ENCODE results near the gene MMP7. TPM values are rescaled to one million over a fixed set of nuclear protein-coding genes. Genes with fewer than 3 reads are reported as not detected.

MMP7 gene
- total and polyA plus RNA-seq, 2 experiments from 2014 or later, result not detected

GRCh38 chr11:102497061-102497460 lies 33.5 kb downstream of the MMP7 start:
- Histone ChIP-seq H3K27ac (ENCODE audit: low read depth) (no peak overlapping the region), H3K4me2 (no peak overlapping the region), H3K4me1 (ENCODE audit: insufficient read depth) (no peaks in the 10 kb centered on the region), H3K9me2 (ENCODE audit: insufficient read depth) (no peaks in the 10 kb centered on the region), H4K20me1 (replicated peaks; ENCODE audit: insufficient read depth) (no peaks in the 10 kb centered on the region), H2AFZ (no peak overlapping the region), H3F3A (replicated peaks; ENCODE audit: low read depth) (no peaks in the 10 kb centered on the region), H3K27me3 (ENCODE audit: insufficient read depth) (no peaks in the 10 kb centered on the region), H3K4me3 (no peak overlapping the region), H3K79me2 (replicated peaks; ENCODE audit: insufficient read depth) (no peaks in the 10 kb centered on the region), H3K36me3 (ENCODE audit: insufficient read depth) (no peaks in the 10 kb centered on the region)
- no peak for ATAC-seq
- H3K27me3 Mint-ChIP-seq (ENCODE audit: insufficient read depth, low read depth, poor library complexity), result peaks cover 7% of the 10 kb centered on the region
- no peaks in the 10 kb centered on the region for H3K9me3 Mint-ChIP-seq
- no peak overlapping the region for H3K4me3 Mint-ChIP-seq
- no peak overlapping the region for H3K27ac Mint-ChIP-seq
- DNase-seq (ENCODE audit: low spot score), result no peak
- H3K36me3 Mint-ChIP-seq (ENCODE audit: low read depth), result no peaks in the 10 kb centered on the region
- peaks cover 5% of the 10 kb centered on the region for H3K4me1 Mint-ChIP-seq
- TF ChIP-seq, protein P1, sequence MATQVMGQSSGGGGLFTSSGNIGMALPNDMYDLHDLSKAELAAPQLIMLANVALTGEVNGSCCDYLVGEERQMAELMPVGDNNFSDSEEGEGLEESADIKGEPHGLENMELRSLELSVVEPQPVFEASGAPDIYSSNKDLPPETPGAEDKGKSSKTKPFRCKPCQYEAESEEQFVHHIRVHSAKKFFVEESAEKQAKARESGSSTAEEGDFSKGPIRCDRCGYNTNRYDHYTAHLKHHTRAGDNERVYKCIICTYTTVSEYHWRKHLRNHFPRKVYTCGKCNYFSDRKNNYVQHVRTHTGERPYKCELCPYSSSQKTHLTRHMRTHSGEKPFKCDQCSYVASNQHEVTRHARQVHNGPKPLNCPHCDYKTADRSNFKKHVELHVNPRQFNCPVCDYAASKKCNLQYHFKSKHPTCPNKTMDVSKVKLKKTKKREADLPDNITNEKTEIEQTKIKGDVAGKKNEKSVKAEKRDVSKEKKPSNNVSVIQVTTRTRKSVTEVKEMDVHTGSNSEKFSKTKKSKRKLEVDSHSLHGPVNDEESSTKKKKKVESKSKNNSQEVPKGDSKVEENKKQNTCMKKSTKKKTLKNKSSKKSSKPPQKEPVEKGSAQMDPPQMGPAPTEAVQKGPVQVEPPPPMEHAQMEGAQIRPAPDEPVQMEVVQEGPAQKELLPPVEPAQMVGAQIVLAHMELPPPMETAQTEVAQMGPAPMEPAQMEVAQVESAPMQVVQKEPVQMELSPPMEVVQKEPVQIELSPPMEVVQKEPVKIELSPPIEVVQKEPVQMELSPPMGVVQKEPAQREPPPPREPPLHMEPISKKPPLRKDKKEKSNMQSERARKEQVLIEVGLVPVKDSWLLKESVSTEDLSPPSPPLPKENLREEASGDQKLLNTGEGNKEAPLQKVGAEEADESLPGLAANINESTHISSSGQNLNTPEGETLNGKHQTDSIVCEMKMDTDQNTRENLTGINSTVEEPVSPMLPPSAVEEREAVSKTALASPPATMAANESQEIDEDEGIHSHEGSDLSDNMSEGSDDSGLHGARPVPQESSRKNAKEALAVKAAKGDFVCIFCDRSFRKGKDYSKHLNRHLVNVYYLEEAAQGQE (IDR thresholded peaks at IDR 0.05; ENCODE audit: unreplicated experiment), result no peak
- TF ChIP-seq ETS1 (IDR thresholded peaks at IDR 0.05) (no peak), POLR2AphosphoS5 (IDR thresholded peaks at IDR 0.05; ENCODE audit: low read depth) (no peak), ZNF114 (CRISPR knock-in tag; IDR thresholded peaks at IDR 0.05) (no peak), CREB1 (CRISPR knock-in tag; IDR thresholded peaks at IDR 0.05; ENCODE audit: low read depth) (no peak), EZH2phosphoT487 (IDR thresholded peaks at IDR 0.05; ENCODE audit: unreplicated experiment) (no peak), EZH2 (IDR thresholded peaks at IDR 0.05; ENCODE audit: low read depth, unreplicated experiment) (no peak), NANOG (IDR thresholded peaks at IDR 0.05; ENCODE audit: borderline replicate concordance) (no peak), JUNB (IDR thresholded peaks at IDR 0.05; ENCODE audit: unreplicated experiment) (no peak), ZNF331 (CRISPR knock-in tag; IDR thresholded peaks at IDR 0.05; ENCODE audit: low read depth) (no peak), STAT1 (IDR thresholded peaks at IDR 0.05; ENCODE audit: unreplicated experiment) (no peak)
- TF ChIP-seq, protein P2, sequence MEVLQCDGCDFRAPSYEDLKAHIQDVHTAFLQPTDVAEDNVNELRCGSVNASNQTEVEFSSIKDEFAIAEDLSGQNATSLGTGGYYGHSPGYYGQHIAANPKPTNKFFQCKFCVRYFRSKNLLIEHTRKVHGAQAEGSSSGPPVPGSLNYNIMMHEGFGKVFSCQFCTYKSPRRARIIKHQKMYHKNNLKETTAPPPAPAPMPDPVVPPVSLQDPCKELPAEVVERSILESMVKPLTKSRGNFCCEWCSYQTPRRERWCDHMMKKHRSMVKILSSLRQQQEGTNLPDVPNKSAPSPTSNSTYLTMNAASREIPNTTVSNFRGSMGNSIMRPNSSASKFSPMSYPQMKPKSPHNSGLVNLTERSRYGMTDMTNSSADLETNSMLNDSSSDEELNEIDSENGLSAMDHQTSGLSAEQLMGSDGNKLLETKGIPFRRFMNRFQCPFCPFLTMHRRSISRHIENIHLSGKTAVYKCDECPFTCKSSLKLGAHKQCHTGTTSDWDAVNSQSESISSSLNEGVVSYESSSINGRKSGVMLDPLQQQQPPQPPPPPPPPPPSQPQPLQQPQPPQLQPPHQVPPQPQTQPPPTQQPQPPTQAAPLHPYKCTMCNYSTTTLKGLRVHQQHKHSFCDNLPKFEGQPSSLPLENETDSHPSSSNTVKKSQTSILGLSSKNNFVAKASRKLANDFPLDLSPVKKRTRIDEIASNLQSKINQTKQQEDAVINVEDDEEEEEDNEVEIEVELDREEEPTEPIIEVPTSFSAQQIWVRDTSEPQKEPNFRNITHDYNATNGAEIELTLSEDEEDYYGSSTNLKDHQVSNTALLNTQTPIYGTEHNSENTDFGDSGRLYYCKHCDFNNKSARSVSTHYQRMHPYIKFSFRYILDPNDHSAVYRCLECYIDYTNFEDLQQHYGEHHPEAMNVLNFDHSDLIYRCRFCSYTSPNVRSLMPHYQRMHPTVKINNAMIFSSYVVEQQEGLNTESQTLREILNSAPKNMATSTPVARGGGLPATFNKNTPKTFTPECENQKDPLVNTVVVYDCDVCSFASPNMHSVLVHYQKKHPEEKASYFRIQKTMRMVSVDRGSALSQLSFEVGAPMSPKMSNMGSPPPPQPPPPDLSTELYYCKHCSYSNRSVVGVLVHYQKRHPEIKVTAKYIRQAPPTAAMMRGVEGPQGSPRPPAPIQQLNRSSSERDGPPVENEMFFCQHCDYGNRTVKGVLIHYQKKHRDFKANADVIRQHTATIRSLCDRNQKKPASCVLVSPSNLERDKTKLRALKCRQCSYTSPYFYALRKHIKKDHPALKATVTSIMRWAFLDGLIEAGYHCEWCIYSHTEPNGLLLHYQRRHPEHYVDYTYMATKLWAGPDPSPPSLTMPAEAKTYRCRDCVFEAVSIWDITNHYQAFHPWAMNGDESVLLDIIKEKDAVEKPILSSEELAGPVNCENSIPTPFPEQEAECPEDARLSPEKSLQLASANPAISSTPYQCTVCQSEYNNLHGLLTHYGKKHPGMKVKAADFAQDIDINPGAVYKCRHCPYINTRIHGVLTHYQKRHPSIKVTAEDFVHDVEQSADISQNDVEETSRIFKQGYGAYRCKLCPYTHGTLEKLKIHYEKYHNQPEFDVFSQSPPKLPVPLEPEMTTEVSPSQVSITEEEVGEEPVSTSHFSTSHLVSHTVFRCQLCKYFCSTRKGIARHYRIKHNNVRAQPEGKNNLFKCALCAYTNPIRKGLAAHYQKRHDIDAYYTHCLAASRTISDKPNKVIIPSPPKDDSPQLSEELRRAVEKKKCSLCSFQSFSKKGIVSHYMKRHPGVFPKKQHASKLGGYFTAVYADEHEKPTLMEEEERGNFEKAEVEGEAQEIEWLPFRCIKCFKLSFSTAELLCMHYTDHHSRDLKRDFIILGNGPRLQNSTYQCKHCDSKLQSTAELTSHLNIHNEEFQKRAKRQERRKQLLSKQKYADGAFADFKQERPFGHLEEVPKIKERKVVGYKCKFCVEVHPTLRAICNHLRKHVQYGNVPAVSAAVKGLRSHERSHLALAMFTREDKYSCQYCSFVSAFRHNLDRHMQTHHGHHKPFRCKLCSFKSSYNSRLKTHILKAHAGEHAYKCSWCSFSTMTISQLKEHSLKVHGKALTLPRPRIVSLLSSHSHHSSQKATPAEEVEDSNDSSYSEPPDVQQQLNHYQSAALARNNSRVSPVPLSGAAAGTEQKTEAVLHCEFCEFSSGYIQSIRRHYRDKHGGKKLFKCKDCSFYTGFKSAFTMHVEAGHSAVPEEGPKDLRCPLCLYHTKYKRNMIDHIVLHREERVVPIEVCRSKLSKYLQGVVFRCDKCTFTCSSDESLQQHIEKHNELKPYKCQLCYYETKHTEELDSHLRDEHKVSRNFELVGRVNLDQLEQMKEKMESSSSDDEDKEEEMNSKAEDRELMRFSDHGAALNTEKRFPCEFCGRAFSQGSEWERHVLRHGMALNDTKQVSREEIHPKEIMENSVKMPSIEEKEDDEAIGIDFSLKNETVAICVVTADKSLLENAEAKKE (CRISPR knock-in tag; IDR thresholded peaks at IDR 0.05), result no peak
- TF ChIP-seq, protein P3, sequence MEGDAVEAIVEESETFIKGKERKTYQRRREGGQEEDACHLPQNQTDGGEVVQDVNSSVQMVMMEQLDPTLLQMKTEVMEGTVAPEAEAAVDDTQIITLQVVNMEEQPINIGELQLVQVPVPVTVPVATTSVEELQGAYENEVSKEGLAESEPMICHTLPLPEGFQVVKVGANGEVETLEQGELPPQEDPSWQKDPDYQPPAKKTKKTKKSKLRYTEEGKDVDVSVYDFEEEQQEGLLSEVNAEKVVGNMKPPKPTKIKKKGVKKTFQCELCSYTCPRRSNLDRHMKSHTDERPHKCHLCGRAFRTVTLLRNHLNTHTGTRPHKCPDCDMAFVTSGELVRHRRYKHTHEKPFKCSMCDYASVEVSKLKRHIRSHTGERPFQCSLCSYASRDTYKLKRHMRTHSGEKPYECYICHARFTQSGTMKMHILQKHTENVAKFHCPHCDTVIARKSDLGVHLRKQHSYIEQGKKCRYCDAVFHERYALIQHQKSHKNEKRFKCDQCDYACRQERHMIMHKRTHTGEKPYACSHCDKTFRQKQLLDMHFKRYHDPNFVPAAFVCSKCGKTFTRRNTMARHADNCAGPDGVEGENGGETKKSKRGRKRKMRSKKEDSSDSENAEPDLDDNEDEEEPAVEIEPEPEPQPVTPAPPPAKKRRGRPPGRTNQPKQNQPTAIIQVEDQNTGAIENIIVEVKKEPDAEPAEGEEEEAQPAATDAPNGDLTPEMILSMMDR (conservative IDR thresholded peaks at IDR 0.05; ENCODE audit: low read depth in 2 of 2), result no peak

All from GM23338 (cell line).